Breast epithelium (tissue), 4 donors: ENCODE data around the gene TOM1. TPM values are rescaled to one million over a fixed set of nuclear protein-coding genes. Genes with fewer than 3 reads are reported as not detected.
"Not testable (repeated sequence)": the region's sequence is repeated elsewhere in the genome, so short reads cannot be mapped to it uniquely, and the experiment has no call there.

Experiments used
- DNase-seq, 2 donors: peaks; one replicate each; pipeline ENCODE4 v3.0.0-alpha.2; 2019; ENCODE audit warnings: low spot score in 2 of 2
- H3K27ac ChIP-seq, 2 donors: fragments of 200-600 bp; sonication (generic) in 1 of 2; one replicate each; pipeline ENCODE4 v1.5.1; 2016 to 2019; ENCODE audit warnings: mild to moderate bottlenecking in 1 of 2
- H3K27me3 ChIP-seq, 2 donors: fragments of 200-600 bp; sonication (generic) in 1 of 2; one replicate each; pipeline versions ENCODE4 v1.5.1 to v1.6.0; 2017 to 2019; ENCODE audit warnings: control low read depth in 1 of 2, mild to moderate bottlenecking in 1 of 2
- H3K36me3 ChIP-seq: fragments of 200-600 bp; one replicate; pipeline ENCODE4 v1.5.1; 2019
- H3K4me1 ChIP-seq, 2 donors: fragments of 200-600 bp; sonication (generic); one replicate each; pipeline ENCODE4 v1.5.1; 2016 to 2019; ENCODE audit warnings: control low read depth in 1 of 2
- H3K4me3 ChIP-seq, 3 donors: fragments of 200-600 bp; sonication (generic); 1 replicate in 2 of 3; 2 replicates in 1 of 3; pipeline ENCODE4 v1.5.1; 2016 to 2019; ENCODE audit warnings: mild to moderate bottlenecking in 3 of 3, moderate library complexity in 2 of 3
- H3K9me3 ChIP-seq, 2 donors: fragments of 200-600 bp; sonication (generic) in 1 of 2; one replicate each; pipeline ENCODE4 v1.5.1; 2016 to 2019; ENCODE audit warnings: control low read depth in 1 of 2
- POLR2A ChIP-seq: fragments of 450-650 bp; IDR thresholded peaks from one replicate; pipeline ENCODE4 v1.6.1; 2016; ENCODE audit warnings: antibody characterized with exemption, mild to moderate bottlenecking, moderate library complexity
- POLR2AphosphoS5 ChIP-seq, 3 donors: sonication (generic); formaldehyde crosslinking; IDR thresholded peaks; one replicate each; pipeline ENCODE4 v1.6.1; 2017; ENCODE audit warnings: antibody characterized with exemption in 3 of 3
- intact Hi-C: fragments of 100-400 bp; cut with DNase I; formaldehyde crosslinking; loops from one replicate; pipeline ENCODE4 v1.15.1; 2023; ENCODE audit warnings: low total_unique reads
- total RNA-seq, 3 donors: library from RNA; depleted of rRNA; stranded (reverse); fragments of >200 nt; gene quantifications; one replicate each; pipeline ENCODE4 v1.1.0, GENCODE V29; 2016
- TF ChIP-seq, protein P1 (sequence below), 3 donors: fragments of 450-650 bp; IDR thresholded peaks; one replicate each; pipeline ENCODE4 v1.5.1; 2016 to 2017; ENCODE audit warnings: antibody characterized with exemption in 3 of 3, mild to moderate bottlenecking in 3 of 3, moderate library complexity in 3 of 3

The TOM1 gene
- total RNA-seq, 3 donors from 2014 or later, result 85.6 to 106 (median 105) TPM

DNA sequence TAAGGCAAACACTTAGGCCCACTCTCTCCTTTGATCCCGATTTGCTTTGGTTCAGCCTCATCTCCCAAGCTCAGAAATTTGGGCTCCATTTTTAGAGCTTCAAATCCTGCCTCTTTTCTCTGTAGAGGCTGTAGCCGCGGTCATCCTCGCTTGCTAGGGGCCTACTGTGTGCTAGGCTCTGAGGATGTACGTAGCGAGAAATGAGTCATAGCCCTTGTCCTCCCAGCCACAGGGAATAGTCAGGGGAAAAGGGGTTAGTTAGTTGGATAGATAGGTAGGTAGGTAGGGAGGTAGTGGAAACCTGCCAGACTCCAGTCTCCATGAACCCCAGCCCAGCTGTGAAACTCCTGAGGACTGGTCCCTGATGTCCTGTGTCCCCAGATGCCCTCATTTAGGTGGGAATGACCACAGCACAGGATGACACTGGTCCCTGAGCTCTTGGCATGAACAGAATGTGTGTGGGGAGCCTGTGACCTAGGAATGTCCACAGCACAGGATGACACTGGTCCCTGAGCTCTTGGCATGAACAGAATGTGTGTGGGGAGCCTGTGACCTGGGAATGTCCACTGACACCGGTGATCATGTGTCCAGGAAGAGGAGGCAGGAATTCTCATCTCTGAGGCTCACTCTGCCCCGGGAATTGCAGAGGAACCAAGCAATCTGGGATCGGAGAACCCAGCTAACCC is 59.8 kb downstream of the TOM1 start:
- intact Hi-C loops, result no loop called here

DNA sequence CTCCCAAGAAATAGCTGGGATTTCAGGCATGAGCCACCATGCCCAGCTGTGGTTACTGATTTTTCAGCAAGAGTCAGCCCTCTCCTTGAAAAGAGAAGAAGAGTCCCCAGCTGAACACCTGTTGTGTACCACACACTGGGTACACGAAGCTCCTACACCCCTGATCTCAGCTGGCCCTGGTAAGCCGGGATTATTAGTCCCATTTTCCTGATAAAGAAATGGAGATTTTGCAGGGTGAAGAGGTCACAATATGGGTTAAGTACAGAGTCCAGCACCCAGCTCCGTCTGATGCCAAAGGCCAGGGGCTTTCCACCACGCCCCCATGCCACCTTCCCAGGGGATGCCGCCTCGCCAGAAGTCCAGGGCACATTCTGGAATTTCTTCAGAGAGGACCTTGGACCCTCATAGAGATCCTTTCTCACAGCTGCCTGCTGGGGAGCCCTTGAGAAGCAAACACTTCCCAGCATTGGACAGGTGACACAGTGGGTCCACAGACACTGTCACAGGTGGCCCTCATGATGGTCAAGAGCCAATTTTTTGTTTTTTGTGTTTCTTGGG is 61.4 kb downstream of the TOM1 start:
- H3K27ac ChIP-seq, result no peak overlapping the region
- TF ChIP-seq POLR2AphosphoS5 (IDR thresholded peaks at IDR 0.05) (no peak), POLR2A (no peak)
- TF ChIP-seq, protein P1, sequence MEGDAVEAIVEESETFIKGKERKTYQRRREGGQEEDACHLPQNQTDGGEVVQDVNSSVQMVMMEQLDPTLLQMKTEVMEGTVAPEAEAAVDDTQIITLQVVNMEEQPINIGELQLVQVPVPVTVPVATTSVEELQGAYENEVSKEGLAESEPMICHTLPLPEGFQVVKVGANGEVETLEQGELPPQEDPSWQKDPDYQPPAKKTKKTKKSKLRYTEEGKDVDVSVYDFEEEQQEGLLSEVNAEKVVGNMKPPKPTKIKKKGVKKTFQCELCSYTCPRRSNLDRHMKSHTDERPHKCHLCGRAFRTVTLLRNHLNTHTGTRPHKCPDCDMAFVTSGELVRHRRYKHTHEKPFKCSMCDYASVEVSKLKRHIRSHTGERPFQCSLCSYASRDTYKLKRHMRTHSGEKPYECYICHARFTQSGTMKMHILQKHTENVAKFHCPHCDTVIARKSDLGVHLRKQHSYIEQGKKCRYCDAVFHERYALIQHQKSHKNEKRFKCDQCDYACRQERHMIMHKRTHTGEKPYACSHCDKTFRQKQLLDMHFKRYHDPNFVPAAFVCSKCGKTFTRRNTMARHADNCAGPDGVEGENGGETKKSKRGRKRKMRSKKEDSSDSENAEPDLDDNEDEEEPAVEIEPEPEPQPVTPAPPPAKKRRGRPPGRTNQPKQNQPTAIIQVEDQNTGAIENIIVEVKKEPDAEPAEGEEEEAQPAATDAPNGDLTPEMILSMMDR (IDR thresholded peaks at IDR 0.05), result no peak
- intact Hi-C loops, result no loop called here
- no peak overlapping the region for H3K4me3 ChIP-seq
- H3K4me1 ChIP-seq, result no peaks in the 10 kb centered on the region
- no peaks in the 10 kb centered on the region for H3K9me3 ChIP-seq
- no peaks in the 10 kb centered on the region for H3K36me3 ChIP-seq
- H3K27me3 ChIP-seq, result no peaks in the 10 kb centered on the region
- no peak for DNase-seq

More for the DNA sequence above, 59.8 kb downstream of the TOM1 start:
- TF ChIP-seq, protein P1 (IDR thresholded peaks at IDR 0.05), result no peak
- TF ChIP-seq POLR2A (no peak), POLR2AphosphoS5 (IDR thresholded peaks at IDR 0.05) (no peak)
- Histone ChIP-seq H3K9me3 (no peaks in the 10 kb centered on the region), H3K4me3 (no peak overlapping the region), H3K36me3 (no peaks in the 10 kb centered on the region), H3K4me1 (no peaks in the 10 kb centered on the region), H3K27ac (no peak overlapping the region), H3K27me3 (no peaks in the 10 kb centered on the region)
- DNase-seq, result no peak

DNA sequence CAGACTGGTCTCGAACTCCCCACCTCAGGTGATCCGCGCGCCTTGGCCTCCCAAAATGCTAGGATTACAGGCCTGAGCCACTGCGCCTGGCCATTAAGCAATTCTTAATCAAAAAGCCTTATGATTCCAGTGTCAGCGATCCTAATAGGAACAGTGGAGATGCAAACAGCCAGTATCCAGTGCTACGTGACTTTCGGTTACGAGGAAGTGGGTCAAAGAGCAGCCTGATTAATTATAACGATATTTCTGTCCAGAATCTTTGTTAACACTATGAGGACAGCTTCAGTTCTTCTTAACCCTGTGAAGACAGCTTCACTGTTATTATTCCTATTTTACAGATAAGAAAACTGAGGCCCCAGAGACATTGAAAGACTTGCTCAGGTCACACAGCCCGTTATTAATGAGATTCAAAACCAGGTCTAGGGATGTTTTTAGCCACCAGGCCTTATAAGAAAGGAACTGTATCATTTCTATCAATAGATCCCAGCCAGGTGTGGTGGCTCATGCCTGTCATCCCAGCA is 63.9 kb downstream of the TOM1 start:
- intact Hi-C loops, result no loop called here
- H3K27me3 ChIP-seq, result no peaks in the 10 kb centered on the region
- no peaks in the 10 kb centered on the region for H3K4me1 ChIP-seq
- H3K27ac ChIP-seq, result no peak overlapping the region
- TF ChIP-seq, protein P1 (IDR thresholded peaks at IDR 0.05), result no peak
- TF ChIP-seq POLR2A (no peak), POLR2AphosphoS5 (IDR thresholded peaks at IDR 0.05) (no peak)
- H3K9me3 ChIP-seq, result no peaks in the 10 kb centered on the region
- no peaks in the 10 kb centered on the region for H3K36me3 ChIP-seq
- no peak overlapping the region for H3K4me3 ChIP-seq
- no peak for DNase-seq

DNA sequence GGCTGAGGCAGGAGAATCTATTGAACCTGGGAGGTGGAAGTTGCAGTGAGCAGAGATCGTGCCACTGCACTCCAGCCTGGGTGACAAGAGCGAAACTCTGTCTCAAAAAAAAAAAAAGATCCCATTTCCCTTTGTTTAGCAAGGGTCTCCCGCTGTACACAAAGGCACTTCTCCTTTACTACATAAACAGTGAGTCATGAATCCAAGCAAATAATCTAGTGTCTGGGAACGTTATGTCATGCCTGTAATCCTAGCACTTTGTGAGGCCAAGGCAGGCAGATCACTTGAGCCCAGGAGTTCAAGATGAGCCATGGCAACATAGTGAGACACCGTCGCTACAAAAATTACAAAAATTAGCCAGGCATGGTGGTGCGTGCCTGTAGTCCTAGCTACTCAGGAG is 64.5 kb downstream of the TOM1 start:
- H3K27ac ChIP-seq, H3K4me1 ChIP-seq, DNase-seq, H3K9me3 ChIP-seq, H3K36me3 ChIP-seq, H3K4me3 ChIP-seq, H3K27me3 ChIP-seq, intact Hi-C loops: not testable (repeated sequence)

DNA sequence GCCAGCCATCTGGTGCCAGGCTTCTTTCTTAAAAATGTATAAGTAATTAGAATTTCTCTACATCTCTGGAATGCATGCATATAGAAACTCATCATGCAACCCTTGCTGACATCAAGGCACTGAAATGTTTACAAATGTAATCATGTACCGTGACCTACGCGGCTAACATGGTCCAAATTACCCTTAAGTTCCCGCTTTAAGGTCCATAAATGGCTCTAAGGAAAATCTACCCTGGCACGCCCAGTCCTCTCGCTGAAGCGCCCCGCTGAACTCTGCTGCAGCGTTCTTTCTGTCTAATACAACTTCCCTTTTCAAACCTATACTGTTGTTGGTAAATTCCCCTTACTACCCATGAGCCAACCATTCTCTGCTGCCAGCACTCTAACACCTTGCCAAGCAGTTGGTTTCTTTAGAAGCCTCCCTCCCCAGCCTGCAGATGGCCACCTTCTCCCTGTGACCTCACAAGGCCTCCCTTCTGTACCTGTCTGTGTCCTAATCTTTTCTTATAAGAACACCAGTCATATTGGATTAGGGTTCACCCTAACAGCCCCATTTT is 67.7 kb downstream of the TOM1 start:
- no peaks in the 10 kb centered on the region for H3K36me3 ChIP-seq
- no peak for DNase-seq
- no peak overlapping the region for H3K4me3 ChIP-seq
- intact Hi-C loops, result no loop called here
- no peaks in the 10 kb centered on the region for H3K27me3 ChIP-seq
- TF ChIP-seq POLR2A (no peak), POLR2AphosphoS5 (IDR thresholded peaks at IDR 0.05) (no peak)
- TF ChIP-seq, protein P1 (IDR thresholded peaks at IDR 0.05), result no peak
- H3K27ac ChIP-seq, result no peak overlapping the region
- H3K9me3 ChIP-seq, result no peaks in the 10 kb centered on the region
- H3K4me1 ChIP-seq, result no peaks in the 10 kb centered on the region
